CD4-positive, alpha-beta T cell treated with Interleukin-17A for 4 hours (primary cell): Measurements from ENCODE around the gene BCR.
A peak's percentile ranks its signal among the peaks of the same experiment; 100 is the strongest.
"Not testable (repeated sequence)": the region's sequence is repeated elsewhere in the genome, so short reads cannot be mapped to it uniquely, and the experiment has no call there.

Source experiments
- DNase-seq: peaks from one replicate; pipeline ENCODE4 v3.0.0-alpha.2; 2020; ENCODE audit warnings: mixed read lengths

Gene BCR

DNA sequence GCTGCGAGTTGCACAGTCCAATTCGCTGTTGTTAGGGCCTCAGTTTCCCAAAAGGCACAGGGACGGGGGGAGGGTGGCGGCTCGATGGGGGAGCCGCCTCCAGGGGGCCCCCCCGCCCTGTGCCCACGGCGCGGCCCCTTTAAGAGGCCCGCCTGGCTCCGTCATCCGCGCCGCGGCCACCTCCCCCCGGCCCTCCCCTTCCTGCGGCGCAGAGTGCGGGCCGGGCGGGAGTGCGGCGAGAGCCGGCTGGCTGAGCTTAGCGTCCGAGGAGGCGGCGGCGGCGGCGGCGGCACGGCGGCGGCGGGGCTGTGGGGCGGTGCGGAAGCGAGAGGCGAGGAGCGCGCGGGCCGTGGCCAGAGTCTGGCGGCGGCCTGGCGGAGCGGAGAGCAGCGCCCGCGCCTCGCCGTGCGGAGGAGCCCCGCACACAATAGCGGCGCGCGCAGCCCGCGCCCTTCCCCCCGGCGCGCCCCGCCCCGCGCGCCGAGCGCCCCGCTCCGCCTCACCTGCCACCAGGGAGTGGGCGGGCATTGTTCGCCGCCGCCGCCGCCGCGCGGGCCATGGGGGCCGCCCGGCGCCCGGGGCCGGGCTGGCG is at the start of gene BCR:
BCR (plus strand) TSS at position 209 of the 592 bp plus-strand sequence. CDS start 452 bp downstream, outside the sequence.
- DNase-seq = peak; percentile 79

DNA sequence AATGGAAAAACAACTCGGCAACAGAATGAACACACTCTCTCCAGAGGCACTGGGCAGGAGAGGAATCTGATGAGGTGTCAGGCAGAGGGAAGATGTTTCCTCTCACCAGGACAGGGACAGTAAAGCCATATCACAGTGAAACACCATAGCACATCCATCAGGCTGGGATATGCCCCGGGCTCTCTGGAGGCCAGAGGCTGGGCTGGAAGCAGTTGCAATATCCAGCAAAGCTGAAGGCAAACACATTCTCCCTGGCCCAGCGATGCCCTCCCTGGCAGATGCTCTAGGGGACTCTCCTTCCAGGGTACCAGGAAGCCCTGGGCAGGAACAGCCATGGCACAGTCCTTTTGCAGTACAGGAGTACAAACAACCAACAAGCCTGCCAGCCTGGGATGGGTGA is 49.6 kb upstream of the BCR start:
- DNase-seq = no peak

DNA sequence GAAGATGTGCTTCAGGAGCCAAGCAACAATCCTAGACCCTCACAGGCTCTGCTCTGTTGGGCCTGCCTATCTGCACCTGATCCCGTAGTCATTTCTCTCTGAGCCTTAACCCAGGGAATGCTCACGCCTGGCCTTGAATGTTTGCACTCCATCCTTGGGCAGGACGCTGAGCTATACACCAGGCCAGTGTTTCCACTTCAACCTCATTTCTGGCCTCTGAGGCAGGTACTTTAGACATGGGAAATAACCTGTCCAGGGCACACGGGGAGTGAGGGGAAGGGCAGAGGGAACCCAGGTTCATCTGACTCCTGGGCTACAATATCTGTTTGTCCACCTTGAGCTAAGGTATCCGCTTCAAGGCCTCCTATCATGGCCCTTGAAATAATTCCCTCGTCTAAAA is 48.4 kb upstream of the BCR start:
- no peak for DNase-seq

DNA sequence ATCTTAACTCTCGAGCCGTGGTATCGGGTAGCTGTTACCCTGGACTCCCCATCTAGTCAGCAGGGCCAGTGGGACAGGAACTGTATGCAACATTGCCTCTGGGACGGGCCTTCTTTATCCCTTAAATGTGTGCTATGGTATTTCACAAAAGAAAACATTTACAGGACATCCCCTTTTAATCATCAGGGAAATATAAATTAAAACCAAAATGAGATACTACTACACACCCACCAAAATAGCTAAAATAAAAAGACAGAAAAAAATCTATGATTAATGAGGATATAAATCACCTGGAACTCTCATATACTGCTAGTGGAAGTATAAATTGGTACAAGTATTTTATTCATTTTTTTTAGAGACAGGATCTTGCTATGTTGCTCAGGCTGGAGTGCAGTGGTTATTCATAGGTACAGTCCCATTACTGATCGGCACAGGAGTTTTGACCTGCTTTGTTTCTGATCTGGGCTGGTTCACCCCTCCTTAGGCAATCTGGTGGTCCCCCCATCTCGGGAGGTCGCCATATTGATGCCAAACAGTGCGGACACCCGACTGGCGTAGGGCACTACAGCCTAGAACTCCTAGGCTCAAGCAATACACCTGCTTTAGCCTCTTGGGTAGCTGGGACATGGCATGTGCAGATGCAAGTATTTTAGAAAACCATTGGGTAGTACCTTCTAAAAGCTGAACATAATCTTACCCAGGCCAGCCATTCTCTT is 47.8 kb upstream of the BCR start:
- no peak for DNase-seq

DNA sequence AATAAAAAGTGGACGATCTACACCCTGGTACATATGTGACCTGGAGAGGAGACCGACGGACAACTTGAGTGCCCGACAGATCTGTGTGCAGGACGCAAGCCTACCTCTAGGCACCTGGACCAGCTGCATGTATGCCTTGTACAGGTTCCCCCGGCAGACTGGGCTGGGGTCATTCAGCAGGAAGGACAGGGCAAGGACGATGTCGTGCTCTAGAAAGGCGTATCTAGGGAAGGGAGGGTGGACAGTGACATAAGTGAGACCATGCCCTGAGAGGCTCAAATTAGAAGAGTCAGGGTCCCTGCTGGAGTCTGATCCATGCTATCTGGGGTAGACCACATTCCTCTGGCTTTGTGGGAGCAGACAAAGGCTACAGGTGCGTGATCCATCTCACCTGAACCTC is 46.4 kb upstream of the BCR start:
- DNase-seq = no peak

DNA sequence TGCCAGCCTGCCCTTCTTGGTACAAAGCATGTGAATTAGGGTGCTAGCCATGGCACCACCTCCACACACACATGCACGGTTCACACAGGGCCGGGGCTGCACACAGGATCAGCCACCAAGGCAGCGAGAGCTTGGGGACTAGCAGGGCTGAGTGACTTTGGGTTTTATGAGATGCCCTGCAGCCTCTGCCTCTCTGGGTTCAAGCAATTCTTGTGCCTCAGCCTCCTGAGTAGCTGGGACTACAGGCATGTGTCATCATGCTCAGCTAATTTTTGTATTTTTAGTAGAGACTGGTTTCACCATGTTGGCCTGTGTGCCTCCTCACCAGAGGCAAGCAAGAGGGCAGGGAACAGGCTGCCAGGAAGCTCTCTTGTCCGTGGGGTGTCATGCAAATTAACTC is 43.3 kb upstream of the BCR start:
- DNase-seq = not testable (repeated sequence)

DNA sequence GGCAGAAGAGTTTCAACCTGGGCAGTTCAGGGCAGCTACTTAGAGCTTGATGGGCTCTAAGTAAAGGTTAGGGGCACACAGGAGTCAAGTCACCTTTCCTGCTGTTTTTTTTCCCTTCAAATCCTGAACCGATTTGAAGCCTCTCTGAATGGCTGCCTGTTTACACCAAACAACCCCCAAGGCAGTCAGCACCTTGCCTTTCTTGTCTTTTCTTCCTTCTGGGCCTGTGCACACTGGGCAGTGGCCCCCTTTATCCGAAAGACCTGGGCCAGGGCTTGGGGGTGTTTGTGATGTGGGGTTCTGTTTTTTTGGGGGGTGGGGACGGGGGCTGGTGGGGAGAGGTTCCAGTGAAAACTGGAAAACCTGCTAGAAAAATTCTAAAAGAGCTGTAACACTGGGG is 42.8 kb upstream of the BCR start:
- DNase-seq = no peak

DNA sequence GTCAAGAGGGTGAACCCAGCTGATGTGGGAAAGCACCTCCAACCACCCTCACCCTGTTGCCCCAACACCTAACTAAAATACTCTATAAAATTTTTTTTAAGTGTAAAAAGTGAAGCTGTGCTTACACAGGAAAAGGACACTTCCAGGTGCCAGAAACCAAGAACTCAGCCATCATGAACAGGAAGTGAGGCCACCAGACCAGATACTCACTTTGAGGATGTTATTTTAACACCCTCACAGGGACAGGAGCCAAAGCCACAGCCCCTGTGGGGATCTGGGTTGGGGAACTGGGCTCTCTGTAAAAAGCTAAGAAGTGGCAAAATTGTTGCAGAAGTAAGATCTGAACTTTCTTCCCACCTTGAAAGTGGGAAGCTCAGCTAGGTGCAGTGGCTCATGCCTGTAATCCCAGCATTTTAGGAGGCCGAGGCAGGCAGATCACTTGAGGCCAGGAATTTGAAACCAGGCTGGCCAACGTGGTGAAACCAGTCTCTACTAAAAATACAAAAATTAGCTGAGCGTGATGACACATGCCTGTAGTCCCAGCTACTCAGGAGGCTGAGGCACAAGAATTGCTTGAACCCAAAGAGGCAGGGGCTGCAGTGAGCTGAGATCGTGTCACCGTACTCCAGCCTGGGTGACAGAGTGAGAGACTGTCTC is 42.3 kb upstream of the BCR start:
- peak; percentile 58 for DNase-seq

DNA sequence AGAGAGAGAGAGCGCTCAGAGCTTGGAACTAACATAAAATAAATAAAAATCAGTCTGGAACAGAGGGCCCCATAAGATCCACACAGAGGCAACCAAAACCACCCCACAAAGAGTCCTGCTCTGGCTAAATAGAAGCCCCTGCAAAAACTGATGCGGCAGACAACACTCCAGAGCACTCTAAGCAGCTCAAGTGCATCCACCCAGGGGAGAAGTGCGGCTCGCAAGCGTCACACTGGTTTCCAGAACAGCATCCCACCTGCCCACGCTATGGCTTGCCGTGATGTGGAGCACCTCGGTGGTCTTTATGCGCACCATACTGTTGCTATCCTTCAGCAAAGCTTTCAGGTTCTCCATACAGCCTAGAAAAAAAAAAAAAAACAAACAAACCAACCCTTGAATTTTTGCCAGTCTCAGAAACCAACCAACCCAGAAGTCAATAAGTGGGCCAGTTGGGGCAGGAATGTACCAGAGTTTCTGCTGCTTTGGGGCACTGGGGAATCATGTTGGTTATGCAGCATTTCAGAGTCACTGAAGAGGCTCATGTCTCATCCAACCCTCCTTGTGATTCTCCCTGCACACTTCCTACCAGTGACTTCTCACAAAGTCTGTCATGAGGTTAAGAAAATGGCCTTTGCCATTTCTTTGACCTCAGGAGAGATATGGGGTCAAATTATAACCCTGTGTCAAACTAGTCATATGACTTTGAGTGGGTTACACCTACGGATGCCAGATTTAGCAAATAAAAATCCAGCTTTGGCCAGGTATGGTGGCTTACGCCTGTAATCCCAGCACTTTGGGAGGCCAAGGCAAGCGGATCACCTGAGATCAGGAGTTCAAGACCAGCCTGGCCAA is 41.5 kb upstream of the BCR start:
- no peak for DNase-seq

DNA sequence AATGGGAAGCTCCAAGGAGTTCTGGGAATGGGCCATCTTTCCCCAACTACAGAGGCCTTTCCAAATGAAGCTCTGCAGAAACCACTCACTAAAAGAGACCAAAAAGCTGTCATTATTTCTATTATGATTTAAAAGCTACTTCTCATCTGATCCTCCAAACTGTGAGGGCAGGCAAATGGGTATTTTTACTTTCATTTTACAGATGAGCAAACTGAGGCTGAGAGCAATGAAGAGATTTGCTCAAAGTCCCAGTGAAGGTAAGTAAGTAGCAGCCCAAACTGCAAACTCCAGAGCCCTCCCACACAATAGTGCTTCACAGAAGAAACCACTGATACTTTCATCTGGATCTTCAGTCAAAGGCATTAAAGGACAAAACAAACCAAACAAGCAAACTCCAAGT is 39.9 kb upstream of the BCR start:
- no peak for DNase-seq

DNA sequence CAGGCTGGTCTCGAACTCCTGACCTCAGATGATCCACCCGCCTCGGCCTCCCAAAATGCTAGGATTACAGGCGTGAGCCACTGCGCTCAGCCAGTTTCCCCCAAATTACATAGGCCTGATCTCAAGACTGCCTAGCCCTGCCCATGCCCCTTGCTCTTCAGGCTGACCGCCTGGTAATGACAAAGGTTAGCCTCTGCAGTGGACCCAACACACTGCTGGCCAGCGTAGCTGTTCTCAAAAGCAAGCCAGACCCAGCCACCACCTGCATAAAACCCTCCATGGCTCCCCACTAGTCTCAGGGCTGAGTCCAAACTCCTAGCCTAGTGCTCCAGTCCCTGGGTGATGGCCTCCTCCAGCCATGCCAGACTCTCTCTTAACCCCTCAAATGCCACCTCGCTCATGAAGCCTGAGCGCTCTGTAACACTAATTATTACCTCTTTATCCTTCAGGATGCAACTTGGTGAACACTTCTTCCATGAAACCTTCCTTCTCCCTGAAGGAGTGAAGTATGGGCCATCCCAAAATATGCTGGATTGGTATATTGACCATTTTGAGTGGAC is 37.7 kb upstream of the BCR start:
- no peak for DNase-seq

DNA sequence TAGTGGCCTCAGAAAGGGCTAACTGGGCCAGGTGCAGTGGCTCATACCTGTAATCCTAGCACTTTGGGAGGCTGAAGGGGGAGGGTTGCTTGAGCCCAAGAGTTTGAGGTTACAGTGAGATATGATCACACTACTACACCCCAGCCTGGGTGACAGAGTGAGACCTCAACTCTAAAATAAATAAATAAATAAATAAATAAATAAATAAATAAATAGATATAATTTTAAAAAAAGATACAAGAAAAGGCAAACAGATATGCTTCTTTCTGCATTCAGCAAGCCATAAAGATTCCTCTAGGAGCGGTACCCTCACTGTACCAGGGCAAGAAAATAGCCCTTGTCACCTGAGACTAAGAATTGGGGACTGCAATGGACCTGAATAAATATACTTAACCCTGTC is 37.2 kb upstream of the BCR start:
- no peak for DNase-seq

DNA sequence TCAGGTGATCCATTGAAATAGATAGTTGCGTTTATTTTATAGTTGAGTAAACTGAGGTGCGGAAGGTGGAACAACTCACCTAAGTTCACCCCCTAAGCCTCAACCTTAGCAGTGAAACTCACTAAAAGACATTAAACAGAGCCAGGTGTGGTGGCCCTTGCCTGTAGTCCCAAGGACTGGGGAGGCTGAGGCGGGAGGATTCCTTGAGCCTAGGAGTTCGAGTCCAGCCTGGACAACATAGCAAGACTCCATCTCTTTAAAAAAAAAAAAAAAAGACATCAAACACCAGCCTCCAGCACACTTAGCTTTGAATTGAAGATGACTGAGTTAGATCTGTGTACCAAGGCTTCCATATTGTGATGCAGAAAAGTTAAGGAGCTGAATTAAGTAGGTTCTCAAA is 35.9 kb upstream of the BCR start:
- no peak for DNase-seq

DNA sequence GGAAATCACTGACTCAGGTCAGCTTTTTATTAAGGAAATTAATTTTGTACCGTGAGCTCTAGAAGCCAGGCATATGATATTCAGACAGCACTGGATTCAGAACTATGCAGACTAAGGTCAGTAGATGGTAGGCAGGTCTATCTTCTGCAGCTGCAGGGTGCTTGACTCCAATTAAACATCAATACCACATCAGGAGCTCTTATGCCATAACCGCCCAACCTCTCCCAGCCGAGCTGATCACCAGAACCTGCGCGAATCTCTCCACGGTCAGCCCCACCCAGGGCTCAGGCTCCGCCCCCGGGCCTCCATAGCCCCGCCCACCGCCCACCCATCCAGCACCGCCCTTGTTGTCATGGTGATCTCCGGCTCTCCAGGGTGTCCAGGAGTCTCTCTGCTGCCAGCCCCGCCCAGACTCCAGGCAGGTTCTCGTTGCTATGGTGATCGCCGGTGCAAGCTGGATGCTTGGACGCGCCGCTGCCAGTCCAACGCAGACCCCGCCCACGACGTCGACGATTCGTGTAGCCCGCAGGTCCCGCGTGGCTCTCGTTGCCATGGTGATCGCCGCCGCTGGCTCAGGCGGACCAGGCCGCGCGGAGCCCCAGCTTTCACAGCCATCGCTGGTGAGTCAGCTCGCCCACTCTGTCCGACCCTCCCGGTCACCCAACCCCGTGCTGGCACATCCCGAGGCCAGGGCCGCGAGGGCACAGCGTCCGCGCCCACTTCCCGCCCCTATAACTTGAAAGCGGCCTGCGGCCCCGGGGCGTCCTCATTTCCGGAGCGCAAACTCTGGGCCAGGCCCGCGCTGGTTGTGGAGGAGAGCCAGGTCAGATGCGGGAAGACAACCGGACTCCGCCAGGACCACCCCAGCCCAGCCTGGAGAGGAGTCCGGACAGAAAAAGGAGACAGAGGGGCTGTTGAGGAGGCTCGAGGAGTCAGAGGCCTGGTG is 35.1 kb upstream of the BCR start, which contains the start of gene RAB36:
RAB36 (plus strand) TSS at position 546 of the 946 bp plus-strand sequence. CDS start 1,140 bp downstream, outside the sequence.
- peak; percentile 93 for DNase-seq

DNA sequence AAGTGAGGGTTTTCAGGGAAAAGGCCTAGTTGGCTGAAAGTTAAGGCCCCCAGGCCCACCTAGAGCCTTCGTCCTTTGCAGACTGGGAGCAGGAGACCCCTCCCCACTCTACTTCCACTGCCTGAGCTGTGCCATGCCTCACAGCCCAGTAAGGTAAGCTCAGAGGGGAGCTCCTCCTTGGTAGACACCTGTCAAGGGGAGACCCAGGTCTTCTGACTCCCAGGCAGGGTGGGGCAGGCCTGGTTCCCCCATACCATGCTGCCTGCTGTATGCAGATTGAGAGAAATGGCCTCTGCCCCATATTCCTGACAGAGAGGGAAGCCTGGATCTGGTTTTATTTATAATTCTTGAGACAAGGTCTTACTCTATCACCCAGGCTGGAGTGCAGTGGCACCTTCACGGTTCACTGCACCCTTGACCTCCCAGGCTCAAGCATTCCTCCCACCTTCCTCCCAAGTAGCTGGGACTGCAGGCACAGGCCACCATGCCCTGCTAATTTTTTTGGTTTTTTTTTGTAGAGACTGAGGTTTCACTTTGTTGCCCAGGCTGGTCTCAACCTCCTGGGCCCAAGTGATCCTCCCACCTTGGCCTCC is 34.3 kb upstream of the BCR start:
- no peak for DNase-seq

DNA sequence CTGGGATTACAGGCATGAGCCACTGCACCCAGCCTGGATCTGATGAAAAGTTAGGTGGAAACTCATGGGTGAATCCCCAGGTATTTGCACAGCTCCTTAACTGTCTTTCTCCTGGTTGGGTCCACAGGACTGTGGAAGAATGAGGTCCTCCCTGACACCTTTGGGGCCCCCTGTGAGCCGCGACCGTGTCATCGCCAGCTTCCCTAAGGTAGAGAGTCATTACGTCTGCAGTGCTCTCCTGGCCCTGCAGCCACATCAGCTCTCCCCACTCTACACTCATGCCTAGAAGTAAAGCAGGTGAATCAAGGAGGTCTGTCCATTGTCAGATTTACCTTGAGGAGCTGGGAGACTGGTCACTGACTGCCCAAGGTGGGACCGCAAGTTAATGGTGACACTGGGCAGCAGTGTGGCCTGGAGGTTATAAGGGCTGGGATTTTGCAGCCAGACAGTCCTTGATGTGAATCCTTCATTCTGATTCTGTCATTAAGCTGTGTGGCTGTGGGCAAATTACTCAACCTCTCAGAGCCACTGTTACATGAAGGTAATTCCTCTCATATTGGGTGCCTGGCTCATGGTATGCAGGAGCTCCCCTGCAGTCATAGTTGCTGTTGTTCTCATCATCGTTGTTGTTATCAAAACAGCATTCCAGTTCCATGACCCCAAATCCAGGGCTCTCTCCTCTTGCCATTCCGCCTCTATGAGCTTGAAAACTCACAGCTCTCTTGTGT is 33.7 kb upstream of the BCR start:
- DNase-seq = no peak

DNA sequence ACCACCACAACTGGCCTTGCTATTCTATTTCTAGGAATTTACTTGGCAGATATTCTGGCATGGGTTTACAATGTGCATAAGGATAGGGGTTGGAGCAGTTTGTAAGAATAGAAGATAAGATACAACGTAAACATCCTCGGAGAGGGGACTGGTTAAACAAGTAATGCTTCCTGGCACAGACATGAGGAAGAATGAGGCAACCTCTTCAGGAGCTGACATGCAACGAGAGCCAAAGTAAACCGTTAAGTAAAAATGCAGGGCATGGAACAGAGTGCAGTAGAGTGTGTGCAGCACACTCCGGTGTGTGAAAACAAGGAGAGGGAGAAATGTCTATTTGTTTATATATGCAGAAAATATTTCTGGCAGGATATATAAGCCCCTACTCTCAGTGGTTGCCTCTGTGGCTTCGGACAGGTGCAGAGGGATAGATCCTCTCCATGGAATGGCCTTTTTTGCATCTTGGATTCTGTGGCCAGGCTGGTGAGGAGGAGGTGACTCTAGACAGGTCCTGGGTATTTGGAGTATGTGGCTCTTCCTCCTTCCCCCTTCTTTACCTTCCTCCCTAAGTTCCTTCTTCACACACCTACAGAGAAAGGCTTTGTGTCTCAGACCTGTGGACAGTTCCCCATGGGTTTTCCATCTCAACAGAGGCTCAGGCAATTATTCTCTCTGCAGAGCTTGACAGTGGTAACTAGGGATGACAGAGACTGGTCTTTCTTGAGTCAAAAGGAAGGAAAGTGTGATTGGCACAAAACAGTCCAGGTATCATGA is 32.5 kb upstream of the BCR start:
- no peak for DNase-seq

DNA sequence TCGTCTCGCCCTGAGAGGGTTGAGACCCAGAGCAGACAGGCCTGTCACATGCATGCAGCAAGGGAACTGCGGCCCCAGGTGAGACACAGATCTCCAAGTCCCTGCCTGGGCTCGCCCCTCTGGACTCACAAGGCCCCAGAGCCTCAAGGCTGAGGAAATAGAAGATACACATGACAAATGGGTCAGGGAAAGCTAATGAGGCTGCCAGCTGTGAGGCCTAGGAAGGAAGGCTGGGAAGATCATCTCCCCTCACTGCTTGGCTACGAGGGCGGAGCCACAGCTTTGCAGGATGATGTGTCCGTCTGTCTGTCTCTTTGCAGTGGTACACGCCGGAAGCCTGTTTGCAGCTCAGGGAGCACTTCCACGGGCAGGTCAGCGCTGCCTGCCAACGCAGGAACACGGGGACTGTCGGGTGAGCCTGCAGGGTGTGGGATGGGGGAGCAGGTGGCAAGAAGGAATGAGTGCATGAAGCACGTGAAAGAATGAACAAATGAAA is 30.5 kb upstream of the BCR start:
- DNase-seq = no peak

DNA sequence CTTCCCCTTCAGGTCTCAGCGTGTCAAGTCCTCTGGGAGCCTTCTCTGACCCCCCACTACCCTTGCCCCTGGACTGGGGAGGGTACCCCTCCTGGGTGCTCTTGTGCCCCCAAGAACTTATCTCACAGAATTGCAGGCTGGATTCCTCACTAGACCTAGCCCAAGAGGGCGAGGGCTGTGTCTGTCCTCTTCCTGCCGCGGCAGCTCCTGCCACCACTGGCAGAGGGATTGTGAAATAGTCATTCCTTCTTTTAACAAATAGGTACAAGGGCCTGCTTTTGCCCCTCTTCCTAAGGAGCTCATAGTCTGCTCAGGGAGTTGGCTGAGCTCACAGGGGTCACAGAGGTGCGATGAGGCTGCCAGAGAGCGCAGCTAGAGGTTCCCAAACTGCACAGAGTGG is 29.5 kb upstream of the BCR start:
- no peak for DNase-seq

DNA sequence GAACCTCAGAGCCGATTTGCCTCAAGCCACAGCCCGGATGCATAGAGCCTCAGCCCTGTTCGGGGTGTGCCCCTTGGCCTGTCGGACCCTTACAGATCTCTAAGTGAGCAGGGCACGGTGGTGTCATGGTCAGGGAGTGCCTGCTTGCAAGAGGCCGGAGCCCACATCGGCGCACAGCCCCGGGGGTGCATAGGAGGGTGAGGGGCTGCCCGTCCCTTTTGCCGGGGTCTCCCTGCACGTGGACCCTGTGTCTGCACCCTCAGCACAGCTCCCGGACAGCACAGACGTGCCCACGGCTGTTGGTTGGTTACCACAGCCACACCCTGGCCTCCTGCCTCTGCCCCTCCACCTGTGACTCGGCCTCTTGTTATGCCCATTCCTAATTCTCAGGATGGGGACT is 28.5 kb upstream of the BCR start:
- no peak for DNase-seq
